ENCODE results near the gene BAIAP3.
"Not testable (repeated sequence)": the region's sequence is repeated elsewhere in the genome, so short reads cannot be mapped to it uniquely, and the experiment has no call there.

BAIAP3 gene

DNA sequence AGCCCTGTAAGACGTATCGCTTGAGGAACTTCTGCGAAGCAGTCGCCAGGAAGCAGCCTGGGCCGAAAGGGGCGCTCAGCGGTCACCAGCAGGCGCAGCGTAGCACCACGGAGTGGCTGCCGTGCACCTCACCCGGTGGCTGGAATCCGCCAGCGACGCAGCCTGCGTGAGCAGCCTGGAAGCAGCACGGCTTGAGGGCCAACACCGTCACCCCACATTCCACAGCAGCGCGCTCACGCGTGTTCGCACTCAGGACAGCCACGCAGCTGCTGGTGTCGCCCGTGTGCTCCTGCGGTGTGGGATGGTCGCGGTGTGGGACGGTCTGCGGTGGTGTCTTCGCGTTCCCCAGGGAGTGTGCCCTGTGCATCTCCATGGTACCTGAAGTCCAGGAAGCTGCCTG, 14.4 kb upstream of the BAIAP3 start:
- DNase-seq: no peak

DNA sequence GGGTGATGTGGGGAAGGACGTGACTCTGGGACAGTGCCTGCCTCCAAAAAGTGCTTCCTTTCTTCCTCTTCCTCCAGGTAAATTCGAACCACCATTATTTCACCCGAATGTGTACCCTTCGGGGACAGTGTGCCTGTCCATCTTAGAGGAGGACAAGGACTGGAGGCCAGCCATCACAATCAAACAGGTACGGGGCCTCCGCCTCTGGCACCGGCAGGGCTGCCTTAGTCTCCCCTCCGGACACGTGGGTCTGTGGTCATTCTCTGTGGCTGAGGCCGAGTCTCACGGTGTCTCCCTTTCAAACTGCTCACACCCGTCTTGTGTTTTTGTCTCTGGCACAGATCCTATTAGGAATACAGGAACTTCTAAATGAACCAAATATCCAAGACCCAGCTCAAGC, 13.3 kb upstream of the BAIAP3 start:
- DNase-seq: no peak

DNA sequence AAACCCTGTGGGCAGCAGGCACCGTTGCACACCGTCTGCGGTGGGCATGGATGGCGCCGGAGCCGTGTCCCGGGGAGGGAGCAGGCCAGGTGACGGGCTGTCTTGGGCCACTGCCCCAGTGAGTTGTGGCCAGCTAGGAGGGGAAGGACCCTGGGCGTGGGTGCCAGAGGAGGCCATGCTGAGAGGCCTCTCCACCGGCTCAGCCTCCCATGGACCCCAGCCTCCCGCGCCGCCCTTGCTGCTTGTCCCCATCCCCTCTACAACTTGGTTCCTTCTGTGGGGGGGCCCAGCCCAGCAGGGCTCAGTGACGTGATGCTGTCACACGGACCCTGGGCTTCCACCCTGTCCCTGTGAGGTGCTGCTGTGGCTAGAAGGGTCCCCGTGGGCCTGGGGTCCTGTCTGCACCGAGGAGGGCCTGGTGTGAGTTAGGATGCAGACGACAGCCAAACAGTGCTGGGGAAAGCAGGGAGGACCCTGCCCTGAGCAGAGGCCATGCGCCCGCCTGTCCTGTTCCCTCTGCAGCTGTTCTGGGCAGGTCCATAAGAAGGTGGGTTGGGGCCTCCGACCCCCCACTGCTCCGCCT, 12.7 kb upstream of the BAIAP3 start:
- no peak for DNase-seq

DNA sequence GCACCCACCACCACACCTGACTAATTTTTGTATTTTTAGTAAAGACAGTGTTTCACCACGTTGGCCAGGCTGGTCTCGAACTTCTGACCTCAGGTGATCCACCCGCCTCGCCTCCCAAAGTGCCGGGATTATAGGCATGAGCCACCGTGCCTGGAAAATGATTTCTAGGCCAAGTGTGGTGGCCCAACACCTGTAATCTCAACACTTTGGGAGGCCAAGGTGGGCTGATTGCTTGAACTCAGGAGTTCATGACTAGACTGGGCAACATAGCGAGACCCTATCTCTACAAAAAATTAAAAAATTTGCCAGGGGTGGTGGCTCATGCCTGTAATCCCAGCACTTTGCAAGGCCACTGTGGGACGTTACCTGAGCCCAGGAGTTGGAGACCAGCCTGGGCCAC, 11.0 kb upstream of the BAIAP3 start:
- no peak for DNase-seq

DNA sequence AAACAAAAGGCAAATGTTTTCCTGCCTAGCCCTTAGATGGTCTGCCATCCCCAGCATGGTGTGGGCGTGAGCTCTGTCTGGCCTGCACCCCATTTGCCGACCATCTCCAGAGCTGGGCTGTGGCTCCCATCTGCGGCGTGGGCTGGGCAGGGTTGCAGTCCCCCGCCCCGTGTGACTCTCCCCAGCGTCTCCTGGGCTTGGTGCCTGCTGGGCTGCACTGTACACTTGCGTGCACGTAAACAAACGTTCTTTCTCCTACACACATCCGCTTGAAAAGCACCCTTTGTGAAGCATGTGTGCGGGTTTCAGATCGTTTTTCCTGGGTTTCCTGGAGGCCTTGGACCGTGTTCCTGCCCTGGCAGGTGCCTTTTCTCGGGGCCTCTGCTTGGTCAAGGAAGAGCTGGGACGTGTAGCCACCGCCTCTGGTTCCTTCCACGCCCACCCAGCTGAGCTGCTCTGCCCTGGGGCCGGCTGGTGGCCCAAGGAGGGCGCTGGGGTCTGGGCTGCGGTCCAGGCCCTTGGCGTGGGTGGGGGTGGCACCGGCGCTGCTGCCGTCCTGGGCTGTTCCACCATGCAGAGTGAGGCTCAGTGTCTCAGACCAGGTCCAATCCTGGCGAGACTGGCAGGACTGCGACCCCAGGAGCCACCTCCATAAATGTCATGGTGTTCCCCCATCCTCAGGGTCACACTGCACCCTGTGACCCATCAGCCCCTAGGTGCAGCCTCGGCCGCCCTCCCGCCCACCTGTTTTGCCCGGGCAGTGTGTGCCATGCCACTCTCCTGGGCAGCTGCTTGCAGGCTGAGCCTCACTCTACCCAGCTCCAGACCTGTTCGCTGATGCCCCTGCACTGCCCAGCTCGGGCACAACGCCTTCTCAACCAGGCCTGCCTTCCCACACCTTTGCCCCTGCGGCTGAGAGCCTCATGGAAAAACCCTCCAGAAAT, 9.9 kb upstream of the BAIAP3 start:
- no peak for DNase-seq

DNA sequence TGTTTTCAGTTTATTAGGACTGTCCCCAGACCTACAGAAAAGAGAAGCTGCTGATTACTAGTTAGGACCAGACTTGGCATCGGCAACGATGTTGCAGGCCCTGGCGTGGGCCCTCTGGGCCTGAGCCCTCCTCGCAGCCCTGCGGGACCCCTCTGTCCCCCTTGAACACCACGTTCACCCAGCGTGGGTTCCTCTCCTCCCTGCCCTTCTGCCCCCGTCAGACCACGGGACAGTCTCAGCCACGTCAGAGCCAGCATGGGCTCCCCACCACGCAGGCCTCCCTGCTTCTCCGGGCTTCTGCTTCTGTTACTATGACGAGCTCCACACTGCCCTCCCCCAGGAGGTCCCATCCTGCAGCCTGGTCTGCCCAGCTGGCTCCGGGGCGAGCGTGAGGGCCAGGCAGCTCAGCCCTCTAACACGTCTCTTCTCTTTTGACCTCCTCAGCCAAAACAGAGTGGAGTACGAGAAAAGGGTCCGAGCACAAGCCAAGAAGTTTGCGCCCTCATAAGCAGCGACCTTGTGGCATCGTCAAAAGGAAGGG, 9.1 kb upstream of the BAIAP3 start:
- no peak for DNase-seq

DNA sequence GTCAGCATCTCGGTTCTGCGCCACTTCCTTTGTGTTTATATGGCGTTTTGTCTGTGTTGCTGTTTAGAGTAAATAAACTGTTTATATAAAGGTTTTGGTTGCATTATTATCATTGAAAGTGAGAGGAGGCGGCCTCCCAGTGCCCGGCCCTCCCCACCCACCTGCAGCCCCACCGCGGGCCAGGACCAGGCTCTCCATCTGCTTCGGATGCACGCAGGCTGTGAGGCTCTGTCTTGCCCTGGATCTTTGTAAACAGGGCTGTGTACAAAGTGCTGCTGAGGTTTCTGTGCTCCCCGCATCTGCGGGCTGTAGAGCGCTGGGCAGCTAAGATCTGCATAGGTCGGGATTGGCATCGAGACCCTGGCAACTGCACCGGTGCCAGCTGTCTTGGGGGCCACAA, 8.2 kb upstream of the BAIAP3 start:
- DNase-seq: no peak

DNA sequence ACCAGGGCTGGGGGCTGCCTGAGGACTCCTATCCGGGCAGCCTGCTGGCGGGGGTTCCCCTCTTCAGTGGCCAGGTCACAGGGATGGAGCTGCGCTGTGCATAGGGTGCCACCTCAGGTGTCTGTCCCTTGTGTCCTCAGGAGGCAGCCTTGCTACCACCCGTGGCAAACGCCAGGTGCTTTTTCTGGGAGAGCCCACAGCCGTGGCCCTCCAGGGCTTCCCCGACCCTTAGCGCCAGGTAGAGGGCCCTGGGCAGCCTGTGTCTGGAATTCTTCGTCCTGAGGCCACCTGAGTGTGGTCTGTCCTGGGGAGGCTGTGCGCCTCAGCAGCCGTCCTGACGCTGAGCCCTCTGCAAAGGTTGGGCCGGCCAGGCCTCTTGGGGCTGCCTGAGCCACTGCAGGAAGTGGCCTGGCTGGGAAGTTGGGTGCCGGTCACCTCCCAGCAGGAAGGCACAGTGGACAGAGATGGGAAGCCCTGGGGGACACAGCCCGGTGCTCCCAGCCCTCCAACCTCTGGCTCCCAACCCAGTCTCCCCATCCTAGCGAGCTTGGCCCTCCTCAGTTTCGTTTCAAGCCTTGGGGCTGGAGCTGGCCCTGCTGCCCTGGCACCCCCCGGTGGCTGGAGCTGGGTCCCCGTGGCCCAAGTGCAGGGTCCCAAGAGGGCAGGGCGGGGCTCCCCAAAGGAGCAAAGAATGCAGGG, 7.6 kb upstream of the BAIAP3 start:
- DNase-seq: no peak

DNA sequence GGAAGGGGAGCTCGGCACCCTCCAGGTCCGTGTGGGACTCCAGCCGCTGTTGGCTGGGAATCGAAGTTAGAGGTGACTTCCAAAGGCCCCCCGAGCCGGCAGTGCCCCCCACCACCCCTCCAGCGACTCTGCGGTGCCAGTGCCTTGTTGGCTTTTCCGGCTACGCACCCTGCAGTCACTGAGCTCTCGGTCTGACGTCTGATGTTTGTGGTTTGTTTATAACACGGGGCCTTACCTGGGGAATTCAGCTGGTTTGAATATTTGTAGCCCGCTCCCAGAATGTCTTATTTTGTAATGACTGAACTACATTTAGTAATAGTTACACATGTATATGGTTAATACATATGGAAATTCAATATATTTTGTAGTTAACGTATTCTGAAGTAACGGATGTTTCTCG, 7.1 kb upstream of the BAIAP3 start:
- no peak for DNase-seq

DNA sequence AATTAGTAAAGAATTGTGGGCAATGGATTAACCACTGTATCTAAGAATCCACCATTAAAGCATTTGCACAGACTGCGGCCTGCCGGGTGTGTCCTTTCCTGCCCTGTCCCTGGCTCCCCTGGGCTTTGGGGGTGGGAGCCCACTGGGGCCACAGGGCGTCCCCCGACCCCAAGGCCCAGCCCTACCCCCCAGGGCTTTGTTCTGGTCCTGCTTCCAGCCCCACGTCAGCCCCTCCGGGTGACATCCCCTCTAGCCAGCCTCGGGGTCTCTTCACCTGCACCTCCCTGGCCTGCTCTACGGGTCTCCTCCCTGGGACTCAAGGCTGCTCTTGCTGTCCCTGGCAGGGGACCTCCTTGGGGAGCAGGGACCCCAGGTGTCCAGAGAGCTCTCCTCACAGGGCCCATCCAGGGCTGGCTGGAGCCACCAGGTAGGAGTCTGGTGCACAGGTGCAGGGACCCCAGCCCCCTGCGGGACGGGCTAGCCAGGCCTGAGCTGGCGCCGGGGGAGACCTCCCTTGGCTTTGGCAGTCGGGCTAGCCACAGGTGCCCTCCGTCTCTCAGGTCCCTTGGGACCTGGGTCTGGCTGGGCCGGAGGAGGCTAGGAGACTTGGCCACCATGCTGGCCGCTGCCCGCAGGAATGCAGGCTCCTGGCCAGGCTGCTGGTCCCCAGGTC, 6.4 kb upstream of the BAIAP3 start:
- DNase-seq: no peak

DNA sequence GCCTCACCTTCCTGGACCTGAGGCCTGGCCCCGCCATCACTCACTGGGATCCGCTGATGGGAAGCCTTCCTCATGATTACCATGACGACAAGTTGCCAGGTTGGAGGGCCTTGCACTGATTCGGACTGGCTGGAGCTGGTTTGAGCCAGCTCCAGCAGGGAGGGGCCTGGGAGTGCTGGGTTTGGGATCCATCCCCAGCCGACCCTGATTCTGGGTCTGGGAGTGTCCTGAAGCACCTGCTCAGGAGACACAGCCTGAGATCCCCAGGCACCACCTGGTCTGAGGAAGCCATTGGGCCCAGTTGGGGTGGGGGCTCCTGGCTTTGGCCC, 5.9 kb upstream of the BAIAP3 start:
- DNase-seq: no peak

DNA sequence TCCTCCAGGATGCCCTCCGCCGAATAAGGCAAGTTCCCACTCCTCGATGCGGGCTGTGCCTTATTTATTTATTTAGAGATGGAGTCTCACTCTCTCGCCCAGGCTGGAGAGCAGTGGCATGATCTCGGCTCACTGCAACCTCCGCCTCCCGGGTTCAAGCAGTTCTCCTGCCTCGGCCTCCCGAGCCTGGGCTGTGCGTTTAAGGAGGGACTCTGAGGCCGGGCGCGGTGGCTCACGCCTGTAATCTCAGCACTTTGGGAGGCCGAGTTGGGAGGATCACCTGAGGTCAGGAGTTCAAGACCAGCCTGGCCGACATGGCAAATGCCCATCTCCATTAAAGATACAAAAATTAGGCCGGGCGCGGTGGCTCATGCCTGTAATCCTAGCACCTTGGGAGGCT, 5.3 kb upstream of the BAIAP3 start:
- DNase-seq: not testable (repeated sequence)

DNA sequence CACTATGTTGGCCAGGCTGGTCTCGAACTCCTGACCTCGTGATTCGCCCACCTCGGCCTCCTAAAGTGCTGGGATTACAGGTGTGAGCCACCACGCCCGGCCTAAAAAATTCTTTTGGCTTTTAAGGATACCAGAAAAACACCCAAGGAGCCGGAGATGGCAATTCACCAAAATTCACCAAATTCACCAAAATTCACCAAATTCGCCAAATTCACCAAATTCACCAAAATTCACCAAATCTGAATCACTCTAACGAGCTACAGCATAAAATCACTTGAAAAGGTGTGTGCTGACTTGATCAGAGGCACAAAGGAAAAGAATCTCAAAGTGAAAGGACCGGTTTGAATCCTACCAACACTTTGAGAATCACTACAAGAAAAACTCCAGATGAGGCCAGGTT, 4.5 kb upstream of the BAIAP3 start:
- DNase-seq: not testable (repeated sequence)

DNA sequence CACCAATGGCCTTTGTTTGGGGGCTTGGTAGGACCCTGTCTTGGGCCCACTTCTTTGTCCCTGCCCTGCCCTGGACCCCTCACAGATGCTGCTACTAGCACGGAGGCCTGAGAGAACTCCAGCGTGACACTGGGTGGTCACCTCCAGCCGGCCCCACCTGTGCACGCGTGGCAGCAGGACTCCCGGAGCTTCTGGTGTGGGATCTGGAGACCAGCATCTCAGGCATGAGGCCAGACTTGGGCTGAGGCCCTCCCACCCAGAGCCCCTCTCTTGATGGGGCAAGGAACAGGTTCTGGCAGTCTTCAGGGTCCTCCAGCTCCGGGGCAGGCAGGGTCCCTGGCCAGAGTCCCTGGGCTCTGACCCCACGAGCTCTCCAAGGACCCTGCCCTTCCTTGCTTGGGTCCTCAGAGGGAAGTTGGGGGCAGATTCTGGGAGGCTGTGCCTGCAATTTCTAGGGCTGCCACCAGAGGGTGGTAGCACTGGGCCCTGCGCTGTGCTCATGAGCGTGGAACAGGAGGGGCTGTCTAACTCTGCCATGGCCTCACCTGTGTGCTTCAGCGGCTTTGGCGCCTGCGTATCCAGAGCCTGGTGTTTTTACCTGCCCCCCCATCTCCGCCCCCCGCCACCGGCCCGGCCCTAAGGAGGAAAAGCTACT, 3.1 kb upstream of the BAIAP3 start:
- no peak for DNase-seq

DNA sequence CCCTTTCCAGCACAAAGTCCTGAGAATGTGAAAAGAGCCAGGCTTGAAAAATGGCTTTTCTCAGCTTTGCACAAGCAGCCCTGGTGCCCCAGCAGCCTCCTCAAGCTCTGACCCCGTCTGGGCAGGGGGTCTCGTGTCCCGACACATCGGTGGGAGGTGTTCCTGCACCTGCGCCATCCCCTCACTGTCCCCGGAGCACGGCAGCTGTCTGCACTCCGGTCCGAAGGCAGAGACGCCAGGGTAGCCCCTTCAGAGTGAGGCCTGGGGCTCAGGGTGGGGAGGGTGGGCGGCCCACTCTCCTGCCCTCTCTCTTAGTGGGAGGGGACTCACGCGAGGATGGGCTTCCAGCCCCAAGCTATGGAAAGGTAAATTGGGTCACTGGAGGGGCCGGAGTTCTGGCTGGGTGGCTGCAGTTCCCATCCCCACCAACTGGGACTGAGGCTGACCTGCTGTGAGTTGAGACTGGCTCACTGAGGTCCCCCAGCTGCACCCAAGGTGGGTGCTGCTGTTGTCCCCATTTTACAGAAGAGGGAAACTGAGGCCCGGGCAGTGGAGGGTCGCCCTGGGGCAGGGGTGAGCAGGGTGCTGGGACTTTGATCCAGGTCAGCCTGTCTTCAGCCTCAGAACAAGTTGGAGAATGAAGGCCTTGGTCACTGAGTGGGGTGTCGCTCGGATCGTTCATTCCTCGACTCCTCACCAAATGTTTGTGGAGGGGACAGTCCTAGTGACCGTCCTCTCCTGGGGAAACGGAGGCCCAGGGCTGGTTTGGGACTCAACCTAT, 2.3 kb upstream of the BAIAP3 start:
- DNase-seq: no peak

DNA sequence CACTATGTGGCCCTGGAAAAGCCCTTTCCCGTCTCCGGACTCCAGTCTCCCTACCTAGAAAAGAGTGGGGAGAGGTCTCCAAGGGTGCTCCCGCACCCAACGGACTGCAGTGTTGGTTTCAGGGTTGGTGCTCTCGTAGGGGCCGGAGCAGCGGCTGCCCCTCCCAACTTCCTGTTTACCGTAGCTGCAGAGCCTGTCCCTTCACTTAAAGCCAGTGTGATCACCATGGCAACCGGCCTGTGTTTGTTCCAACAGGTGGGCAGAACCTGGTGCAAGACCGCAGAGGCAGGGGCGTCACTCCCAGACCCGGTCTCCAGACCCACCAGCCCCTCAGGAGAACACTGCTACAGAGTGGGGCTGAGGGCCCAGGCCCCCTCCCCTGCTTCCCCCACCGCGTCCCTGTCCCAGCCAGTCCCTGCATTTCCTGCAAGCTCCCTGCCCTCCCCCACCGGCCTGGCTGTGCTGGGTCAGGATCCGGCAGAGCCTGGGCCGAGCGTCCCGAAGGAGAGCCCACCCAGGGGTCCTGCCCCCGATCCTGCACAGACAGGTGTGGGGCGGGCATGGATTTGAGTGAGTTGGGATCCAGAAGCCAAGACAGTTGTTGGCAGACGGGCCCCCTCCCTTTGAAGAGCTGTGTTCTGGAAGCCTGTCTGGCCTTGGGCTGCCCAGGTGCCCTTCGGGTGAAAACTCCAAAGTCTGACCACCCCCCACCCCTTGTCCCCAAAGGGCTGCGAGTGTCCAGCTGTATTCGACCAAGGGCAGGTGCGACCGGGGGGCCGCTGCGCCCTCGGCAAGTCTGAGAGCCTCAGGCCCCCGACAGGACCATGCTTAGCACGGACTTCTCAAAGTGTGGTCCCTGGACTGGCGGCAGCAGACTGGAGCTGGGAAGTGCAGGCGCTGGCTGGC, 1.5 kb upstream of the BAIAP3 start:
- peak; percentile 59 for DNase-seq

DNA sequence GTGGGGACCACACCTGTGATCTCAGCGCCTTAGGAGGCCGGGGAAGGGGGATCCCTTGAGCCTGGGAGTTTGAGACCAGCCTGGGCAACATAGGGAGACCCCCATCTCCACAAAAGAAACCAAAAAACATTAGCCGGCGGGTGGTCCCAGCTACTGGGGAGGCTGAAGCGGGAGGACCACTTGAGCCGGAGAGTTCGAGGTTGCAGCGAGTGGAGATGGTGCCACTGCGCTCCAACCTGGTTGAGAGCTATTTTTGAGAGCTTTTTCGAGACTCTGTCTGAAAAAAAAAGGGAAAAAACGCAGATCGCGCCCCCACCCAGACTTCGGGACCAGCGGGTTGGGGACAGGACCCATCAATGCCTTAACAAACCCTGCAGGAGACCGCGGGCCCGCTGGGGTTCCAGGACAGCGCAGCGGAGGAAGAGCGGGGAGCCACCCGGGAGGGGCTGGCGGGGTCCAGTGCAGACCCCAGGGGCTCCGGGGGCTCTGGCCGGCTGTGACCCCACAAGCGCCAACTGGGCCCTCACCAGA, 762 bp upstream of the BAIAP3 start:
- DNase-seq: no peak

DNA sequence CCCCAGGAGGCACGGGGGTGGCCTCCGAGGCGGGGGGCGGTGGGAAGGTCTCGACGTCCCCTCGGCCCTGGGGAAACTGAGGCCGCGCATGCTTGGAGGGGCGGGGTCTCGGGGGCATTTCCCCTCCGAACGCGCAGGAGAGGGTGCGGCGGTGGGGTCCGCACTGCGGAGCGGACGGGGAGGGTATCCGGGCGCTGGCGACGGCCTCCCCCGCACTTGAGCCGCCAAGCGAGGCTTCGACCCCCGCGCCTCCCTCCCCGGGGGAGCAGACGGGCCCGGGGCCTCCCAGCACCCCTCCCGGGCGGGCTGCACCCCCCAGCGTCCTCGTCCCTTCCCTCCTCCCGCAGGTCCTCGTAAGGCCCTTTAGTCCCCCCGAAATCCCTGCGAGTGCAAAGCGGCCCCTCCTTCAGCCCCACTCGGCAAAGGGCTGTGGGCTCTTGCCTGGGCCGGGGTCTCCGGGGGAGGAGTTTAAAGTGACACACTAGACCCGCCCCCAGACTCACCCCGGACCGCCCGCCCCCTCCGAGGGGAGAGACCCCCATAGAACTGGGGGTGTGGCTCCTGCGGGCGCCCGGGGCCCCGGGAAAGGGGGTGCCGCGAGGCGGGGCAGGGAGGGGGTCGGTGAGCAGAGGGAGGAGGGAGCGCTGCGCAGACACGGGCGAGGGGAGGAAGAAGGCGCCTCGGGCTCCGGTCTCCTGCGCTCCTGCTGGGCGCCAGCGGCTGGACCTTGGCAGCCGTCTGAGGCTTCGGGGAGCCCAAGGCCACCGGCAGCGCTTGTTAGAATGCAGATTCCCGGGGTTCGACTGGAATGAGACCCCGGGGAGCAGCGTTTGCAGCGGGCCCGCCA, 632 bp downstream of the BAIAP3 start:
- DNase-seq: no peak

DNA sequence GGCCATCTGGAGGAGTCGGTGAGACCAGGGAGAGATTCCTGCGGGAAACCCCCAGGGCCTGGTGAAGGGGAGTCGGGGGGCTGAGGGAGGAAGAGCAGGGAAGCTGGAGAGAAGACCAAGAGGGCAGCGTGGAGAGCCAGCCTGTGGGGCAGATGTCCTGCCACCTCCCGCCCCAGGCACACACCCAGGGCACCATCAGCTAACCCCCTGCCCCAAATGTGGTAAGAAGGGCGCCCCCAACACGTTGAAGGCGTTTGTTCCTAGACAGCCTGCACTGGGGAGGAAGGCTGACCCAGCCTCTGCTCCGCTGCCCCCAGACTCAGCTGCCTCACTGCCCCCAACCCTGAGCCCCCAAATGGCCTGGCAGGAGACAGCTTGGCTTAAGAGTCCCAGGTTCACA, 1.3 kb downstream of the BAIAP3 start:
- no peak for DNase-seq

Data from right hindlimb (tissue), 1 donor.